ENCODE measurements around the gene LTK.

GRCh38 chr15:41544650-41545015 is 31.0 kb upstream of the LTK start:
- TF ChIP-seq, protein P1, sequence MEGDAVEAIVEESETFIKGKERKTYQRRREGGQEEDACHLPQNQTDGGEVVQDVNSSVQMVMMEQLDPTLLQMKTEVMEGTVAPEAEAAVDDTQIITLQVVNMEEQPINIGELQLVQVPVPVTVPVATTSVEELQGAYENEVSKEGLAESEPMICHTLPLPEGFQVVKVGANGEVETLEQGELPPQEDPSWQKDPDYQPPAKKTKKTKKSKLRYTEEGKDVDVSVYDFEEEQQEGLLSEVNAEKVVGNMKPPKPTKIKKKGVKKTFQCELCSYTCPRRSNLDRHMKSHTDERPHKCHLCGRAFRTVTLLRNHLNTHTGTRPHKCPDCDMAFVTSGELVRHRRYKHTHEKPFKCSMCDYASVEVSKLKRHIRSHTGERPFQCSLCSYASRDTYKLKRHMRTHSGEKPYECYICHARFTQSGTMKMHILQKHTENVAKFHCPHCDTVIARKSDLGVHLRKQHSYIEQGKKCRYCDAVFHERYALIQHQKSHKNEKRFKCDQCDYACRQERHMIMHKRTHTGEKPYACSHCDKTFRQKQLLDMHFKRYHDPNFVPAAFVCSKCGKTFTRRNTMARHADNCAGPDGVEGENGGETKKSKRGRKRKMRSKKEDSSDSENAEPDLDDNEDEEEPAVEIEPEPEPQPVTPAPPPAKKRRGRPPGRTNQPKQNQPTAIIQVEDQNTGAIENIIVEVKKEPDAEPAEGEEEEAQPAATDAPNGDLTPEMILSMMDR (optimal IDR thresholded peaks at IDR 0.05 in 1 of 3, IDR thresholded peaks at IDR 0.05 in 1 of 3, conservative IDR thresholded peaks at IDR 0.05 in 1 of 3; ENCODE audit: extremely low read depth in 1 of 3, insufficient read depth in 2 of 3, low read length in 3 of 3): no peak
- no peak for TF ChIP-seq EZH2 (IDR thresholded peaks at IDR 0.05; ENCODE audit: low read length)
